ENCODE results near the gene FREY1. TPM values are rescaled to one million over a fixed set of nuclear protein-coding genes. Genes with fewer than 3 reads are reported as not detected.

The FREY1 gene
- total and polyA plus RNA-seq, 9 of the 15 experiments (the other 6 are each of a cell fraction or from before 2014, with no cell fraction given) = 0.25 to 1.5 (median 1.1) TPM; not detected in 5

GRCh38 chr11:45917623-45918330, 10.7 kb upstream of the FREY1 start, which contains the start of gene PEX16 (continued):
- TF ChIP-seq ATF4 (CRISPR knock-in tag; IDR thresholded peaks at IDR 0.05) (no peak), CBX5 (IDR thresholded peaks at IDR 0.05; ENCODE audit: borderline replicate concordance, low read depth) (no peak), NFIC (IDR thresholded peaks at IDR 0.05) (no peak), ZKSCAN8 (CRISPR knock-in tag; IDR thresholded peaks at IDR 0.05) (no peak), NCOR1 (IDR thresholded peaks at IDR 0.05) (no peak), HDGF (IDR thresholded peaks at IDR 0.05) (no peak), CTCF (IDR thresholded peaks at IDR 0.05 in 2 of 3, conservative IDR thresholded peaks at IDR 0.05 in 1 of 3; ENCODE audit: insufficient read depth in 2 of 3, low read depth in 1 of 3, low read length in 3 of 3) (no peak; a peak in 1 of 6 replicates), KLF16 (IDR thresholded peaks at IDR 0.05) (no peak), SNAPC5 (CRISPR knock-in tag; IDR thresholded peaks at IDR 0.05) (no peak), GATAD2A (IDR thresholded peaks at IDR 0.05) (no peak), FOS (IDR thresholded peaks at IDR 0.05; ENCODE audit: extremely low read depth, insufficient read length) (no peak), ZNF584 (CRISPR knock-in tag; IDR thresholded peaks at IDR 0.05; ENCODE audit: low read depth) (no peak), ZNF3 (CRISPR knock-in tag; IDR thresholded peaks at IDR 0.05) (no peak), ETV5 (CRISPR knock-in tag; IDR thresholded peaks at IDR 0.05; ENCODE audit: low read depth) (peak; percentile 75), ARID1B (IDR thresholded peaks at IDR 0.05) (no peak), PHB (CRISPR knock-in tag; IDR thresholded peaks at IDR 0.05) (no peak), E2F1 (CRISPR knock-in tag; IDR thresholded peaks at IDR 0.05) (0 out of 2 replicates have a peak, but pooled peaks have one; percentile 46), CGGBP1 (CRISPR knock-in tag; IDR thresholded peaks at IDR 0.05) (no peak), SMARCC2 (IDR thresholded peaks at IDR 0.05; ENCODE audit: low read depth) (no peak), HIVEP1 (CRISPR knock-in tag; IDR thresholded peaks at IDR 0.05) (no peak), ZNF174 (CRISPR knock-in tag; IDR thresholded peaks at IDR 0.05) (no peak), PHTF2 (CRISPR knock-in tag; IDR thresholded peaks at IDR 0.05) (no peak)

All from K562 (cell line).